Inferior parietal cortex (tissue), 1 donor: Measurements from ENCODE around the gene PITPNM2.
"Not testable (repeated sequence)": the region's sequence is repeated elsewhere in the genome, so short reads cannot be mapped to it uniquely, and the experiment has no call there.

Experiments used
- DNase-seq: peaks from one replicate; pipeline ENCODE4 v3.0.0-alpha.2; 2016; ENCODE audit errors: extremely low spot score

PITPNM2 gene

GRCh38 chr12:123120452-123121166 lies 30.3 kb downstream of the PITPNM2 start:
- no peak for DNase-seq

- no peak for DNase-seq
These were observed 31.1 kb downstream of the PITPNM2 start for GRCh38 chr12:123119808-123120207.

- DNase-seq: no peak
These were observed 32.4 kb downstream of the PITPNM2 start for GRCh38 chr12:123118497-123118896.

GRCh38 chr12:123115409-123116121 lies 35.3 kb downstream of the PITPNM2 start:
- peak; percentile 76 for DNase-seq

- no peak for DNase-seq
These were observed 36.4 kb downstream of the PITPNM2 start for GRCh38 chr12:123114304-123115083.

GRCh38 chr12:123113026-123113425 lies 37.9 kb downstream of the PITPNM2 start:
- DNase-seq: no peak

GRCh38 chr12:123111498-123112165 lies 39.3 kb downstream of the PITPNM2 start:
- no peak for DNase-seq

GRCh38 chr12:123109319-123109772 lies 41.5 kb downstream of the PITPNM2 start:
- DNase-seq: no peak

GRCh38 chr12:123108682-123109066 lies 42.2 kb downstream of the PITPNM2 start:
- DNase-seq: no peak

- DNase-seq: no peak
These were observed 42.8 kb downstream of the PITPNM2 start for GRCh38 chr12:123107926-123108681.

GRCh38 chr12:123106640-123107359 lies 44.1 kb downstream of the PITPNM2 start:
- no peak for DNase-seq

- no peak for DNase-seq
These were observed 45.6 kb downstream of the PITPNM2 start for GRCh38 chr12:123105211-123105826.

- DNase-seq: no peak
These were observed 46.1 kb downstream of the PITPNM2 start for GRCh38 chr12:123104809-123105208.

- not testable (repeated sequence) for DNase-seq
These were observed 46.8 kb downstream of the PITPNM2 start for GRCh38 chr12:123104094-123104493.

GRCh38 chr12:123102781-123103503 lies 47.9 kb downstream of the PITPNM2 start:
- no peak for DNase-seq

- DNase-seq: no peak
These were observed 48.5 kb downstream of the PITPNM2 start for GRCh38 chr12:123102366-123102765.

- no peak for DNase-seq
These were observed 49.4 kb downstream of the PITPNM2 start for GRCh38 chr12:123101526-123101925.
